Glomerular visceral epithelial cell (primary cell): ENCODE data around the gene NDUFS7.

Experiments used
- DNase-seq: peaks from one replicate; pipeline ENCODE4 v3.0.0-alpha.2; 2016; ENCODE audit errors: extremely low spot score

The NDUFS7 gene

GRCh38 chr19:1400281-1401137, 16.8 kb downstream of the NDUFS7 start:
- no peak for DNase-seq

DNA sequence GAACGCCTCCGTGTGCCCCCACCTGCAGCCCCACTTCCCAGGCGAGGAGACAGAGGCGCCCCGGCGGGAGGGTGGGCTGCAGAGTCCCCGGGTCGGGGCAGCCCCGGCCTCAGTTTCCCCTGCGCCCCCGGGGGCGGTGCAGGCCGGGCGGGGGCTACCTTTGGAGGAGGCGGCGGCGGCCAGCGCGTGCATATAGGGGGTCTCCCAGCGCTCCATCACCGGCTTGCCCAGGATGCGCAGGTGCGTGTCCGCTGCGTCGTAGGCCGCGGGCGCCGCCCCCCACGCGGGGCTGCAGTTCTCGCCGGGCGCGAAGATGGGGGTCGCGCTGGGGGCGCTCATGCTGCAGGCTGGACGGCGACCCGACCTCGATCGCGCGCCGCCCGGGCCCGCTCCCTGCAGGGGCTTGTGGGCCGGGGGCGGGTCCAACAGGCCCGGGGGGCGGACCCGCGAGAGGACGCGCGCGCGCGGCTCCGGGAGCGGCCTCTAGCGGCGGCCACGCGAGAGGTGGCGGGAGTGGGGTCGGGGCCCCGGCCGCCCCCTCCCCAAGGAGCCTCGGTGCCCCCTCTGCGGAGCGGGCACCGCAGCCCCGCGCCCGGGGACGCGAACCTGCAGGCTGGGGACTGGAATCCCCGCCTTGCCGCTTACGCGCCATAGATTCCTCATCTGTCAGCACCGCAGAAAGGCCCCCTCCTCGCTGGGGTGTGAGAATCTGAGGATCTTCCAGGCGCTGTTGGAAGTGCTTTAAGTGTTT, 17.6 kb downstream of the NDUFS7 start, which contains the start of gene GAMT:
TSS of gene GAMT (minus strand) at position 405 of the 751 bp plus-strand sequence. CDS start at position 339, 66 bp downstream.
- peak; percentile 52 for DNase-seq

DNA sequence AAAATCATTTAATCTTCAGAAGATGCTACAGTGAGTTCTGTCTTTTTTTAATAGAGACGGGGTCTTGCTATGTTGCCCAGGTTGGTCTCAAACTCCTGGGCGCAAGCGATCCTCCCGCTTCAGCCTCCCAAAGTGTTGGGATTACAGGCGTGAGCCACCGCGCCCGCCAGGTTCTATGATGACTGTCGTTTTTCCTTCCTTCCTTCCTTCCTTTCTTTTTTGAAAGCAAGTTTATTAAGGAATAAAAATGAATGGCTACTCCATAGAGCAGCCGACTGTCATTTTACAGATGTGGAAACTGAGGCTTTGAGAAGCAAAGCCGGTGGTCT, 18.1 kb downstream of the NDUFS7 start:
- no peak for DNase-seq

DNA sequence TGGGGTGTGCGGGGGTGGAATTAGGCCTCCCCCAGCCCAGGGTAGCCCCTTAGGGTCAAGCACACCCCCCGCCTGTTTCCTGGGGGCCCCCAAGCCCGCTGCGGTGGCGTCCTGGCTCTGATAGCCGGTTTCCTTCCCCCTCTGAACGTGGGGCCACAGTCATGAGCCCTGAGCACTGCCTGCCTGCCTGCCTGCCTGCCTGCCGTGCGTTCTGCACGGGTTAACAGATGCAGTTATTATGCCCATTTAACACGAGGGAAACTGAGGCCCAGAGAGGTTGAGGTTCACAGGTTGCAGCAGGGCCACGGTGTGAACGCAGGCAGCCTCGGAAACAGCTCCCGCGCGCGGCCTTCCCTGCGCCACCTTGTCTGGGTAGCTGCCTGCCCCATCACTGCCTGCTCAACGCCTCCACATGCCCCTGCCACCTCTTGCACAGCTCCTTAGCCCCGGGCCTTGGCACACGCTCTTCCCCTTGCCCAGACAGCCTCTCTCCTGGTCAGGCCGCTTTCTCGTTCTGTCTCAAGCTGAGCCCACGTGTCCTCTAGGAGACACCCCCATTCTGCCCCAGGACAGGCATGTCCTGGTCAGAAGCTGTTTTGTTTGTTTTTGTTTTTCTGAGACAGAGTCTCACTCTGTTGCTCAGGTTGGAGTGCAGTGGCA, 18.8 kb downstream of the NDUFS7 start:
- DNase-seq = no peak

DNA sequence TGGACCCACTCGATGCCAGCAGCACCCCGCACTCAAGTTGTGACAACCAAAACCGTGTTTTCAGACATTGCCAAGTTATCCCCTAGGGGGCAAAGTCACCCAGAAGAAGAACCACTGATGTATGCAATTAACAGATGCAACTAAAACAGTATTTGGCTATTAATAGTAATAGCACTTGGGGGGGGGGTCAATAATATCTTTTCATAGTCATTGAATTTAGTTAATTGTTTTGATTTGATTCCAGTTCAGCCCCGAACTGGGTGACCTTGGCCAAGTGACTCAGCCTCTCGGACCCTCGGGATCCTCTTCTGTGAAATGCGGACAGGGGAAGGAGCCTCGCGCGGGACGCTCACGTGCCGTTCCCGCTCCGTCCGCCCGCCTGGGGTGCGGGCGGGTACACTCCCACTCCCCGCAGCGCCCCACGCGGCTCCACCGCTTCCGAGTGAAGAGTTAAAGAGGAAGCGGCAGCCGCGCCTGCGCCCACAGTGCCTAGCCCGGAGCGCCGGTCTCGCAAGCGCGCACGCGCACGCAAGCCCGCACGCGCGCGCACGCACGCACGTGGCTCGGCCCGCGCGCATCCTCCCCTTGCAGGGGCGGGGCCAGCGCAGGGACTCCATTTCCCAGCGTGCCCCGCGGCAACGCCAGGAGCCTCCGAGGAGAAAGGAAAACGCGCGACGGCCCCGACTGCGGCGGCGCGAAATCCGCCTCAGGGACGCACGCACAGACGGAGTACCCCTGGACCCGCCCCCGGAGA, 23.2 kb downstream of the NDUFS7 start:
- DNase-seq = peak; percentile 99

- no peak for DNase-seq
Observed at GRCh38 chr19:1407528-1408299, 24.0 kb downstream of the NDUFS7 start, which contains the start of gene DAZAP1. Gene DAZAP1, plus strand, starts transcription at chr19:1407586. Its CDS starts 188 bp downstream, at chr19:1407774.

GRCh38 chr19:1408300-1409203, 24.8 kb downstream of the NDUFS7 start:
- DNase-seq = peak; percentile 57

GRCh38 chr19:1409204-1410005, 25.7 kb downstream of the NDUFS7 start:
- DNase-seq = no peak

DNA sequence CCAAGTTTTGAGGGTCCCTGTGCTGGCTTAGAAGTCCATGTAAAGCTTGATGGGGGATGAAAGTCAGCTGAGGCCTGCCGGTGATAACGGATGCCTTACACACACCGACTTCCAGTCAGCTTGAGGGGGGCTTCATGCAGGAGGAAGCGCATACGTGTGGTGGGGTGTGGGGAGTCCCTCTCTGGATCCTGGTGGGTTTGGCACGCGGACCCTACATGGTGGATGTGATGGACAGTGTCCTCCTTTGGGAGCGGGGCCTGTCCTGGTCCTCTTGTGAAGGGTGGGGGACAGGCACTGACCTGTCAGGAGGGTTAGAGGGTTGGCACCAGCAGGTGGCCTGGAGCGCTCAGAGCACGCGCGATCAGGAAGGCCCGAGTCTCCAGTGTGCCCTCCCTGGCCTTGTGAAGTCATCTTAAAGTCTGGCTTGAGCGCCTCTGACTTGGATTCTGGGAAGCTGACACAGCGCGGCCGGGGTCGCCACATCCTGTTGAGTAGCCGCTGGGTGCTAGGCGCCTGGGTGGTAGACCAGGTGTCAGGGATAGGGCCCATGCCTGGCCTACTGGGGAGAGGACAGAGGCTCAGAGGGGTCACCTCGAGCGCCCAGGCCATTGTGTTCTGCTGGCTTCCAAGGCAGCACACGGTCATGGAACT, 26.6 kb downstream of the NDUFS7 start:
- peak; percentile 87 for DNase-seq

- no peak for DNase-seq
Observed at GRCh38 chr19:1410789-1411188, 27.1 kb downstream of the NDUFS7 start.

DNA sequence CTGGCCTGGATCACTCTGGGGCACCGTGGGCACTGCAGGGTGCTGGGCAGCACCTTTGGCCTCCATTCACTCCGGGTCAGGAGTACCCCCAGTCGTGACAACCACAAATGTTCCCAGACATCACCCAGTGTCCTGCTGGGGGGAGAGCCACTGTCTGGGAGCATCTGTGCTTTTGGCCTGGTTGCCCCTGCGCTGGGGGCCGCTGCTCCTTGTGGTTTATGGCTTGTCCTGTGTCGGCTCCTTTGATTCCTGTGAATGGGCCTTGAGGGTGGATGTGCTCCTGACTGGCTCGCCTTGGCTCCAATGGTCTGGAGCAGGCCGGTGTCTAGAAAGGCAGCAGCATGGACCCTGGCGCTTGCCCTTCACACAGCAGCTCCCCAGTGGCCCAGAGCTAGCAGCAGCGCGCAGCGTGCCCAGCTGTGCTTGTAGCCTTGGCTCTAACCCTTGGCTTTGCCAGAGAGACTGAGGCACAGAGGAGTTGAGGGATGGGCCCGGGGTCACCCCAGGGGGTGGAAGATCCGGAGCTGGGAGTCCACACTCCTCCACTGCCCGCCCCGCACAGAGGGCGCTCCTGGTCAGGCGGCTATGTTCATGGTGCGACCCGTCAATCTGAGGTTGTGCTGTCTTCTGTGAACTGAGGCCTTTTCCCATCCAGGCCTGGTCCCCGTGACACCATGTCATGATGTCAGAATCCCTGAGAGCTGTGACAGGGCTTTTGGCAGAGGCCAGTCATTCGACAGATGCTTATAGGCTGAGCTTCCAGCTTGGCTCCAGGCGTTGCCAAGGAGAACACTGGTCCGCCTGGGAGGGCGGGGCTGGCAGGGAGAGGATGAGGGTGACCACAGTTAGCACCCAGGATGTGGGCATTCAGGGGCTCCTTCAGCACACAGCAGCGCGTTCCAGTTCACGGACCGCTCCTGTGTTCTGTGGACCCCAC, 27.8 kb downstream of the NDUFS7 start:
- DNase-seq = no peak

DNA sequence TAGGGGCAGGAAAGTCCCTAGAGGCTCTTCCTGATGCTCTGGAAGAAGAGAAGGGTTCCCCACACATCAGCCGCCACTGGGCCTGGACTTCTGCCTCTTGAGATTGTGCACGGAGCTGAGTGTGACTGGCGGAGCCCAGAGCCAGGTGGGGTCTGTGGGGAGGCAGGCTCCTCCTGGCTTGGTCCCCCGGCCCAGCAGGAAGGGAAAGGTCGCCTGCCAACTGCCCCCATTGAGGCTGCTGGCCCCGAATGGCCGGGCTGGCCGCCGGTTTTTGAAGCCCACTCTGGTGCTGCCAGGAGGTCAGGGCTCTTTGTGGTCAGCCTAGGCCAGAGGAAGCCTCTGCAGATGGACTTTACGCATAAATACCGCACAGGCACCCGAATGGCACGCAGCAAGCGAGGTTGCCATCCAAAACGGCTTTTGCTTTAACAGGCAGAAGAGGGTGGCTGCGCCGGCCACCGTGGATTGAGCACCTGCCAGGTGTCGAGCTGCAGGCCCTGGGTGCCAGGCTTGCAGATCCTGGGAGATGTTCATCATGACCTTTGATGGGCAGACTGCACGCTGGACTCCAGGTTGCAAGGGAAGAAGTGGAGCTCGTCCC, 28.7 kb downstream of the NDUFS7 start:
- no peak for DNase-seq

GRCh38 chr19:1412995-1413800, 29.5 kb downstream of the NDUFS7 start:
- no peak for DNase-seq

DNA sequence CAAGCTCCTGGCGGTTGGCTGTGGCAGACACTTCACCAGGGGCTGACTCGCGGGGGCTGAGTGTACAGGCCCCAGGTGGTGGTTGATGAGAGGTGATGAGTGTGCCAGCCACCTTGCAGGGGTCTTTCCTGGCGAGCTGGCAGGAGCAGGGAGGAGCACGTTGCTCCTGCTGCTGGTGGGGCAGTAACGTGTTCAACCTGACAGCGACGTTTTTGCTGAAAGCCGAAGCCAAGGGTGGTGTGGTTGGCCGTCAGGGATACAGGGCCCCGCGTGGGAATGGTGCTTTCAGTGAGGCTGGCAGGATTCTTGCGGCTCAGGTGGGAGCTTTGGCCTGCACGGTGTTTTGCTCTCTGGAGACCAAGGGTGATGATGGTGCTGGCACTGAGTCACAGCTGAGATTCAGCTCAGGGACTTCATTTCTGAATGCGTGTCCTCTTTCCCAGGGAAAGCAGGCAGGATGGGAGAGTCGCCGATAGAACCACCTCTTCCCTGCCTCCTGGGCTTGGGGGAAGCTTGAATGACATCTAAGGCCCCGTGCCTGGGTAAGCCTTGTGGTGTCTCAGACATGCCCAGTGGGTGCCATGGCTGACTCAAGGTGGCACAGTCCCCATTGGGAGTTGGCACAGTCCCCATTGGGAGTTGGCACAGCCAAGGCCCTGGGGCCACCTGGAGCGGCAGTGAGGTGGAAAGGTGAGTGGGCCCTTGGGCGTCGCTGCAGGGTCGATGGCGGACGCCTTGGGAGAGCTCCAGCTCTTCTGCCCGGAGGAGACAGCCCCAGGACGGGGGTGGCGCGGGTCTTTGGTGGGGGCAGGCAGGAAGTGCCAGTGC, 32.5 kb downstream of the NDUFS7 start:
- peak; percentile 32 for DNase-seq

GRCh38 chr19:1417145-1417544, 33.4 kb downstream of the NDUFS7 start:
- no peak for DNase-seq
